ENCODE measurements around the gene TNFRSF19.

Gene TNFRSF19

DNA sequence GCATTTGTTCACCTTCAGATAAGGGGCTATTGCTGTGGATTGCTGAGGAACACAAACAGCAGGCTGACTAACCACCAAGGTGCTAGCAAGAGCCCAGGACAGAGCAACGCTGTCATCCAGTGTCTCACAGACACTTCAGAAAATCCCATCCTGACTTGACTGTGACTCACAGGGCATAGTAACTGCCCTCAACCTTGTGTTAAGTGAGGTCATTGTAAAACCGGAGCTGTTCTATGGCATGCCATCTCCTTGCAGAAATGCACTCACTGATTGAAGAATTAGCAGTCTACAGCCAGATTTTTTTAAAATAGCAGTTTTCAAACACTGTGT is 51.1 kb downstream of the TNFRSF19 start:
- no peak overlapping the region for H3K4me3 Mint-ChIP-seq
- no peaks in the 10 kb centered on the region for H3K9me3 Mint-ChIP-seq
- H3K4me1 Mint-ChIP-seq (ENCODE audit: low read depth) = peaks cover 4% of the 10 kb centered on the region
- no peak overlapping the region for H3K27ac Mint-ChIP-seq
- no peaks in the 10 kb centered on the region for H3K36me3 Mint-ChIP-seq (ENCODE audit: low read depth)
- no peaks in the 10 kb centered on the region for H3K27me3 Mint-ChIP-seq

DNA sequence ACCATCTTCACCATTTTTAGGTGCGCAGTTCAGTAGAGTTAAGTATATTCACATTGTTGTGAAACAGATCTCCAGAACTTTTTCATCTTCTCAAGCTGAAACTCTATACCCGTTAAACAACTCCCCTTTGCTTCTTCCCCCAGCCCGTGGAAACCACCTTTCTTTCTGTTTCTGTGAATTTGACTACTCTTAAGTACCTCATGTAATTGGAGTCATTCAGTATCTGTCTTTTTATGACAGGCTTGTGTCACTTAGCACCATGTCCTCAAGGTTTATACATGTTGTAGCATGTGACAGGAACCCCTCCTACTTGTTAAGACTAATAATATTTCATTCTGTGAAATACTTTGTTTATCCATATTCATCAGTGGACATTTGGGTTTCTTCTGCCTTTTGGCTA is 52.8 kb downstream of the TNFRSF19 start:
- H3K4me1 Mint-ChIP-seq (ENCODE audit: low read depth) = no peaks in the 10 kb centered on the region
- H3K4me3 Mint-ChIP-seq = no peak overlapping the region
- H3K27me3 Mint-ChIP-seq = peaks cover 5% of the 10 kb centered on the region

DNA sequence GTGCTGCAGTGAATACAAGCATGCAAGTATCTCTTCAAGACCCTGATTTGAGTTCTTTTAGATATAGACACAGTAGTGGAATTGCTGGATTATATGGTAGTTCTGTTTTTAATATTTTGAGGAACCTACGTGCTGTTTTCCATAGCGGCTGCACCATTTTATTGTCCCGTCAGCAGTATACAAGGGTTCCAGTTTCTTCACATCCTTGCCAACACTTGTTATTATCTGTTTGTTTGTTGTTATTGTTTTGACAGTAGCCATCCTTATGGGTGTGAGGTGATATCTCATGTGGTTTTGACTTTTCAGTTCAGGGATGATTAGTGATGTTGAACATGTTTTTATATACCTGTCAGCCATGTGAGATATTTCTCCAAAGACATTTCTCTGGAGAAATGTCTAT is 53.2 kb downstream of the TNFRSF19 start:
- no peaks in the 10 kb centered on the region for H3K9me3 Mint-ChIP-seq
- peaks cover 5% of the 10 kb centered on the region for H3K27me3 Mint-ChIP-seq
- H3K4me3 Mint-ChIP-seq = no peak overlapping the region
- H3K4me1 Mint-ChIP-seq (ENCODE audit: low read depth) = no peaks in the 10 kb centered on the region
- no peak overlapping the region for H3K27ac Mint-ChIP-seq
- no peaks in the 10 kb centered on the region for H3K36me3 Mint-ChIP-seq (ENCODE audit: low read depth)

More for the DNA sequence above, 52.8 kb downstream of the TNFRSF19 start:
- H3K9me3 Mint-ChIP-seq = no peaks in the 10 kb centered on the region
- H3K27ac Mint-ChIP-seq = no peak overlapping the region
- no peaks in the 10 kb centered on the region for H3K36me3 Mint-ChIP-seq (ENCODE audit: low read depth)

DNA sequence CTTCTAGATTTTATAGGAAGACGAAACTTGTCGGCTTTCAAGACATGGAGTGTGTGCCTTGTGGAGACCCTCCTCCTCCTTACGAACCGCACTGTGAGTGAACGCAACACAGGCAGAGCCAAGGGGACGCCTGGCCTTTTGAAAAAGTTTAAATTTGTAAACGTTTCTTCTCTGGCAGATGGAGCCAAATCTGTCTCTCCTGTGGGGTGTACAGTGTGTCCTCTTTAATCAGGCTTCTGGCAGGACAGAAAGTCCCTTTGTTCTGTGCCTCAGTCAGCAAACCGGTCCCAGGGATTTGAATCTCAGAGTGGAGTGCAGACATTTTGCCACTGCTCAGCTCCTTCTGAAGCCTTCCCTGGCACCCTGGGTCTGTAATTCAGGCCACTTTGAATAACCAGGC is 56.5 kb downstream of the TNFRSF19 start:
- Mint-ChIP-seq H3K36me3 (ENCODE audit: low read depth) (no peaks in the 10 kb centered on the region), H3K27me3 (peaks cover 5% of the 10 kb centered on the region), H3K4me1 (ENCODE audit: low read depth) (no peaks in the 10 kb centered on the region), H3K4me3 (no peak overlapping the region), H3K27ac (no peak overlapping the region), H3K9me3 (no peaks in the 10 kb centered on the region)

DNA sequence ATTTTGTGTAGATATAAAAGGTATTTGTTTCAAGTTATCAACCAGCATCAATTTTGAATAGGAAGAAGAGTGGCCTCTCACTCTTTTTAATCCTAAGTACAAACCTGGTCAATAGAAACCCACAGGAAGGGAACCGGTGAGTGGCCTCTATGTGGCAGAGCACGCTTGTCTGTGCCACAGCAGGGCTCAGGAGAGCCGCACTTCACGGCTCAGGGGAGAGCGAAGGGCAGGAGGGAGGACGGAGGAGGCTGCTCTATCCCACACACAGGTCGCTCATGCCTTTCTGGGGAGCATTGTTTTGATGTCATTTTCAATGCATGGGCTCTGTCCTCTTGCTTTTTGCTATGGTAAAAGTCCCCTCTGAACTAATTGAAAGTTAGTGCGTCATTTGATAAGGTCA is 57.2 kb downstream of the TNFRSF19 start:
- Mint-ChIP-seq H3K4me1 (ENCODE audit: low read depth) (no peaks in the 10 kb centered on the region), H3K27ac (no peak overlapping the region), H3K27me3 (peaks cover 5% of the 10 kb centered on the region), H3K9me3 (no peaks in the 10 kb centered on the region), H3K36me3 (ENCODE audit: low read depth) (no peaks in the 10 kb centered on the region), H3K4me3 (no peak overlapping the region)

DNA sequence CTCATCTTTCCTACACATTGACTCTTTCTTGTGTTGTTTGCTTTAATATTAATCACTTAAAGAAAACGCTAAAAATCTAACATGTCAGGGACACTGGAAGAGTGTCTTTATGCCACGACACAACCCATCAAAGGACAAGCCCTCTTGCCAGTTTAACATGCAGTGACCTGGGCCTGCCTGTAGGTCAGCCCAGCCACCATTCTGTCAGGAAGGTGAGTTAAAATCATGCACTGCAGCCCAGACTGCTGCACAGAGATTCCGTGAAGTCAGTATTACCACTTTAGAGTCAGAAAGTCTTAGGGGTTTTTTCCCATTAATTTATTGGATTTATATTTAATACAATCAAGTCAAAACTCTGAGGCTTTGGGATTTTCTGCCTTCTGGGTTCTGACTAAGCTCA is 58.0 kb downstream of the TNFRSF19 start:
- H3K36me3 Mint-ChIP-seq (ENCODE audit: low read depth) = no peaks in the 10 kb centered on the region
- no peaks in the 10 kb centered on the region for H3K9me3 Mint-ChIP-seq
- H3K27ac Mint-ChIP-seq = no peak overlapping the region
- no peak overlapping the region for H3K4me3 Mint-ChIP-seq
- H3K27me3 Mint-ChIP-seq = peaks cover 5% of the 10 kb centered on the region
- no peaks in the 10 kb centered on the region for H3K4me1 Mint-ChIP-seq (ENCODE audit: low read depth)

DNA sequence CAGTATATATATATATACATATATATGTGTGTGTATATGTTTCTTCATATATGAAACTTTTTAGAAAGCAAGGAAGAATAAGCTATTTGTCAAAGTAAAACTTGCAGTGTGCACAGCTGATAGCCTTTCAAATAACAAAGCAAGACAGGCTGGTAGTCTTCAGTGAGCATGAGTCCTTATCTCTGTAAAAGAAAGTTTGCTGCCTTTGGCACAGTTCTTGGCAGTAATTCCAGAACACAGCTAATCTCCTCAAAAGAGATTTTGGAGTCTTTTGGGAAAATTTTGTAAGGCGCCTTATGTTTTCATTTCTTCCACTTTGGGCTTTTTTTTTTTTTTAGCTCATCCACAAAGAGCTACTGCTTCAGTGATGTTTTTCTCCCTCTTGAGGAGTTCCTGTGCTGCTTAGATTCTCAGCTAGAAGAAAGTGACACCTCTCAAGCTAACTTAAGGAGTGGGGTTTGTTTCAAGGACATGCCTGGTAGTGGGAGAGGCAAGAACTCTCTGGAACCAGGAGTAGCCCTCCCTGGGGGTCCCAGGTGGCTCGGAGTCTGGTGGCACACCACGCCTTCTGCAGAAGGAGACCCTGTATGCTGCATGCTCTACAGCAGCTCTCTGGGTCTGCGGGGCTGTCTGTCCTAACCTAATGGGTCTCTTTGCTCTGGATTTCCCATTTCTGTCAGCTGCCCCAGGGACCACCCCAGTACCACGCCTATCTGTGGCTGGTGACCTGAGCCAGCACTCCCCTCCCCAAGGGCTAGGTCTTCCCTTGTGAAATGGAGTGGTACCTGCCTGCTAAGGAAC is 58.8 kb downstream of the TNFRSF19 start:
- Mint-ChIP-seq H3K4me1 (ENCODE audit: low read depth) (no peaks in the 10 kb centered on the region), H3K36me3 (ENCODE audit: low read depth) (no peaks in the 10 kb centered on the region), H3K27ac (no peak overlapping the region), H3K9me3 (no peaks in the 10 kb centered on the region), H3K27me3 (peaks cover 5% of the 10 kb centered on the region), H3K4me3 (no peak overlapping the region)

DNA sequence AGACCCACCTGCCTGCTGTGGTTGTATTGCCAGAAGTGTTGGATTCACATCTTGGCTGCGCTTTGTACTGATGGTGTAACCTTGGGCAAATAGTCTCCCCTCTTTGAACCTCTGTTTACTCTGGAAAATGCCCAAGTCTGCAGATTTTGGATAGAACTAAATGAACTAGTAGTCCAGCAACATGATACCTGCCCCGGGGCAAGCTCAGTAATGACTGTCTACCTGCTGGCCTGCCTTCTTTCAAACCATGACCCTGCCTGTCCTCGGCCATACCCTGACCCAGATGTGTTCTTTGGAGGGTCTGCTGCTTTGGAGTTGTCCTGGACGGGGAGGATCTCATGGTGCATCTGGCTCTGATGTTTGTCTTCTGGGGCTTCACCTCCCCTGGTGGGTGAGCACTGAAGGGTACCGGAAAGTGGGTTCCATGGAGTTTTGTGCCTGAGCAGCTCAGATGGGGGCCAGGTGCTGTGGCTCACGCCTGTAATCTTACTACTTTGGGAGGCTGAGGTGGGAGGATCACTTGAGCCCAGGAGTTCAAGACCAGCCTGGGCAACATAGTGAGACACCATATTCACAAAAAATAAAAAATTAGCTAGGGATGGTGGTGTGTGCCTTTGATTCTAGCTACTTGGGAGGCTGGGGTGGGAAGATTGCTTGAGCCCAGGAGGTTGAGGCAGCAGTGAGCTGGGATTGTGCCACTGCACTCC is 59.5 kb downstream of the TNFRSF19 start:
- Mint-ChIP-seq H3K9me3 (no peaks in the 10 kb centered on the region), H3K4me3 (no peak overlapping the region), H3K27ac (no peak overlapping the region), H3K36me3 (ENCODE audit: low read depth) (no peaks in the 10 kb centered on the region), H3K4me1 (ENCODE audit: low read depth) (no peaks in the 10 kb centered on the region), H3K27me3 (peaks cover 5% of the 10 kb centered on the region)

DNA sequence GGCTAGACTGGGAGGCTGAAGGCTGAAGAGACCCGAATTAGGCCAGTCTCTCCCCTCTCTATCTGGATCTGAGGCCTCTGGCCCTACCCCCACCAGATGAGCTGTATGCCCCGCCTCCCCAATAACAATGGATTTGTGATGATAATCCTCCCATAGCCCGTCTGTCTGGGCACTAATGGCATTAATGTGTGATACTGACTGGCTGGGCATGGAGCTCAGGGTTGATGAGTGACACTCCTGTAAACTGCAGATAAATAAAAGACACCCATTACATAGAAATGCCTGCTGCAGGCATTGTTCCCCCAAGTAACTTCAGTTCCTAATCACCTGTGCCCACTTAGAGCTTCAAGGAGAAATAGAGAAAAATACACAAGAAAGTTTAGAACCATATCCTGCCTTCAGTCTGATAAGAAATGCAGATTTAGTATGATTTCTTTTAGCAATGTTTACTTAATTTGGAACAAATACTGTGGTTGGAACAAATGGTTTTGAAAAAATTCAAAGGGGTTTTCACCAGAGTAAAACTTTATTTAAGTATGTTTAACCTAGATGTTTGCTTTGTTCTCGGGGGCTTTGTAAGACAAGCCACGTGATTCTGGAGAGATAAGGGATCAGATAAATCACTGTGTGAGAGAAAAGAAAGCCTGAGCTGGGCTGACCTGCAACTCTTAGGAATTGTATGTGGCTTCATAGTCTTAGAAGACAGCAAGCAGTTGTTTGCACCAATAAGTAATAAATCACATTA is 60.3 kb downstream of the TNFRSF19 start:
- H3K27ac Mint-ChIP-seq = no peak overlapping the region
- H3K27me3 Mint-ChIP-seq = peaks cover 5% of the 10 kb centered on the region
- no peaks in the 10 kb centered on the region for H3K9me3 Mint-ChIP-seq
- no peaks in the 10 kb centered on the region for H3K36me3 Mint-ChIP-seq (ENCODE audit: low read depth)
- no peak overlapping the region for H3K4me3 Mint-ChIP-seq
- H3K4me1 Mint-ChIP-seq (ENCODE audit: low read depth) = no peaks in the 10 kb centered on the region

DNA sequence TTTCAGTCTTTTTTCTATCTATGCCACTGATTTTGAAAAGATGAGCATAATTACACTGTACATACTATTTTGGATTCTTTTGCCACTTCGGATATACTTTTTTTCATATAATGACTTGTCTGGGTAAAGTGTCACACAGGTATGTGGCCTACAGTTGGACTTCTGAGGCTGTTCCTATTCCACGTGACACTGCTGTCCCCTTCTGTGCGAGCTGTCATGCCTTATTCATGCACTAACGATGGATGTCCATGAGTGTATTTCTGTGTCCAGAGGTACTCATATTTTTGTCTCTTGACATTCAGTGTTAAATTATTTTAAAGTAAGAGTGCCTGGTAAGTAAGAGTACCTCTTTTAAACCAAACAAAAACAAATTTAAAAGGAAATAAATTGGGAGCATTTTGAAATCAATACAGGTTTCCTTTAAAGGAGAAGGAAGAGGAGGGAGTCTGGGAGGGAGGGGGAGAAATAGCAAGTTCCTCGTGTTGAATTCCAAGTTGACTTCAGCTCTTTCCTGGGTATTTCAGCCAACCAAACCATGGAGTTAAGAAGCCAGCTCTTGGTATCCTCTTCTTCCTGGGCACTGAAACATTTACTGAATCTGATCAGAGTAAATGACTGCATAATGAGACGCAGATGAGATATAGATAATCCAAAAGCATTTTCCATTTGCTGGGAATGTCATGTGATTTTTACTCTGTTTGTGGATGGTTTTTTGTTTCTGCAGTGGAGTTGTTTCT is 61.3 kb downstream of the TNFRSF19 start:
- H3K27me3 Mint-ChIP-seq = peaks cover 5% of the 10 kb centered on the region
- H3K27ac Mint-ChIP-seq = no peak overlapping the region
- no peaks in the 10 kb centered on the region for H3K36me3 Mint-ChIP-seq (ENCODE audit: low read depth)
- H3K4me3 Mint-ChIP-seq = no peak overlapping the region
- H3K9me3 Mint-ChIP-seq = no peaks in the 10 kb centered on the region
- no peaks in the 10 kb centered on the region for H3K4me1 Mint-ChIP-seq (ENCODE audit: low read depth)

DNA sequence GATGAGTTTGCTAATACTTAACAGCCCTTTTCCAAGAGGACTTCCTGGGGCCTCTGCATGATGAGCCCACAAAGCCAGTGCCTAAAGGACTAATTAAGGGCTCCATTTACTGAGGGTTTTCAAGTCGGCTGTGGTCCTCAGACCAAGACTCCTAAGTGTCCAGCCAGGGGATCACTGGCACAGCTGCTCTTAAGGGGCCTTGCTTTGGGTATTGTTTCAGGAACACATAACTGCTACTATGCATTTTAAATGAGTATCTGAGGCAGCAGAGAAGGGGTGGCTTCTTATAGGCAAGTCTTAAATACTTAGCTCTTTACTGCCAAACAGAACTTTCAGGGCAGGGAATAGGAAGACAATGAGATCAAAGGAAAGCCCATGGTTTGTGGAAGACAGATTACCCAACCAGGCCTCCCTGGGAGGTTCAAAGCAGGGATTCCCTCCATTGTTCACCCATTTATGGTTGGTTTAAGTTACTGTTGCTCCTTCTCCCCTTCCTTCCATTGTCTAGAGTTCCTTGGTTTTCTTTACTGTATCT is 61.9 kb downstream of the TNFRSF19 start:
- Mint-ChIP-seq H3K27ac (no peak overlapping the region), H3K4me1 (ENCODE audit: low read depth) (no peaks in the 10 kb centered on the region), H3K27me3 (peaks cover 5% of the 10 kb centered on the region), H3K36me3 (ENCODE audit: low read depth) (no peaks in the 10 kb centered on the region), H3K4me3 (no peak overlapping the region), H3K9me3 (no peaks in the 10 kb centered on the region)

DNA sequence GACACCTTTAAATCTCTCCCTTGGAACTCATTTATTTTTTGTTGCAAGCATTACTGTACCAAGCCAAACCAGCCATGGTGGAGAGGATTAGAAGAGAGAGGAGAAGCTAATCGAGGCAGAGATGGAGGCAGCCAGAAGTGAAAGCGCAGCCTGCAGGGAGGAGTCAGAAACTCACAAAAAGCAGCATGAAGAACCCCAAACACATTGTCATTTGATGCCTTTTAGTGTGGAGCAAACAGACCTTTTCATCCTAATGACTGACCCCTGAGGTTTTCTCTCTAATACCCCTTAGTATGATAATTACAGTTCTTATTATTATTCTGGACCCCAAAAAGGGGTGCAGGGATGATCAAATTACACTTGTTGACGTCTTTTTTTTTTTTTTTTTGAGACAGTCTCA is 62.5 kb downstream of the TNFRSF19 start:
- H3K4me1 Mint-ChIP-seq (ENCODE audit: low read depth) = no peaks in the 10 kb centered on the region
- H3K4me3 Mint-ChIP-seq = no peak overlapping the region
- H3K27me3 Mint-ChIP-seq = no peaks in the 10 kb centered on the region
- no peaks in the 10 kb centered on the region for H3K36me3 Mint-ChIP-seq (ENCODE audit: low read depth)
- H3K9me3 Mint-ChIP-seq = no peaks in the 10 kb centered on the region
- H3K27ac Mint-ChIP-seq = no peak overlapping the region

DNA sequence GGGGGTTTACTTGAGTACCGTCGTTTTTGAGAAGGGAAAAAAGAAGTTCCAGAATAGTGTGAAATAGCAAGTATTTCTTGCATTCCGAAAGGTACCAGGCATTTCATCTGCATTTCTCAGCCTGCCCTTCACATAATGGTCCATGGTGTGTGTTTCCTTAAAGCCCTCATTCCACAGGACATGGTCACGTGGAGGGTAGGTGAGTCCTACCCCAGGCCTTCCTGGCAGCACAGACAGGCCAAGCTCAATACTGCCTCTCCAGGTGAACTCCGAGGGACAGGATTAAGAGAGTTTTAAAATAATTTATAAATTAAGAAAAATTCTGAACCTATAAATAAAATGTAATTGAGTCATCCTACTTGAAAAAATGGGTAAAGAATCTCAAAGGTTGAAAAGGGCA is 64.7 kb downstream of the TNFRSF19 start:
- Mint-ChIP-seq H3K27me3 (no peaks in the 10 kb centered on the region), H3K4me3 (no peak overlapping the region), H3K36me3 (ENCODE audit: low read depth) (no peaks in the 10 kb centered on the region), H3K4me1 (ENCODE audit: low read depth) (no peaks in the 10 kb centered on the region), H3K9me3 (no peaks in the 10 kb centered on the region), H3K27ac (no peak overlapping the region)

DNA sequence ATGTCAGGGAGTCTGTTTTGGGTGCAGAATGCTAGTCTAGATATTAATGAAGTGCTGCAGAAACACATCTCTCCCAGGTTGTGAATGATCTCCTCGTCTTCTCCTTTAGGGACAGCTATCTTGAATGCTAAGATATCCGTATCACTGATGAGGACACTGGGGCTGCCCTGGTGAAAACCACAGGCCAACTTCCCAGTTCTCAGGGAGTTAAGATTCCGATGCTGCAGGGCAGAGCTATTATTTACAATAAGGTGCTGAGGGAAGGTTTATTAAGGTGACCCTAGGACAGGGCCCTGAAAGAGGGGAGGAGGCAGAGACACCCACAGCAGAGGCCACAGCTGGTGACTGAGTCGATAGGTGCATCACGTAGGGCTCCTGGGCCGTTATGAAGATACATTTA is 66.1 kb downstream of the TNFRSF19 start:
- no peak overlapping the region for H3K27ac Mint-ChIP-seq
- H3K27me3 Mint-ChIP-seq = no peaks in the 10 kb centered on the region
- H3K4me3 Mint-ChIP-seq = no peak overlapping the region
- H3K36me3 Mint-ChIP-seq (ENCODE audit: low read depth) = no peaks in the 10 kb centered on the region
- H3K9me3 Mint-ChIP-seq = no peaks in the 10 kb centered on the region
- H3K4me1 Mint-ChIP-seq (ENCODE audit: low read depth) = no peaks in the 10 kb centered on the region

DNA sequence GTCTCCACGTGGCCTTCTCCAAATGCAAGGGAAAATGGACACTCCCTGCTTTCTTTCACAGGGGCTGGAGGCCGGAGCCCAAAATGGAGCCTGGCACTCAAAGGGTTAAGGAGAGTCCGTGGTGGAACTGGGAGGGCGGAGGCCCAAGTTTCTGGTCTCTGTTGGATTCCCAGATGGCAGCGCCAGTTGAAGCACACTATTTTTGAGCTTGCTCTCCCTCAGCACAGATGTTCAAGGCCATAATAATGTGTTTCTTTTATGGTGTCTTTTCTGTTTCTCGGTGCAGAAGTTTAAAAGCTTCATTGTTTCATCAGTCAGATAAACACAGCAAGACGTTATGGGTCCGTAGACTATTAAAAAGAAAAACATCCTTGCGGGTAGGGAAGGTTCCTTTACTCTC is 67.6 kb downstream of the TNFRSF19 start:
- Mint-ChIP-seq H3K27me3 (no peaks in the 10 kb centered on the region), H3K27ac (no peak overlapping the region), H3K36me3 (ENCODE audit: low read depth) (no peaks in the 10 kb centered on the region), H3K4me3 (no peak overlapping the region), H3K4me1 (ENCODE audit: low read depth) (no peaks in the 10 kb centered on the region), H3K9me3 (no peaks in the 10 kb centered on the region)

Measured in stimulated activated naive CD8-positive, alpha-beta T cell treated with anti-CD3 and anti-CD28 coated beads, Interleukin-15, Interleukin-2, amounts not matched to agents 100 ng/mL and 50 ng/mL, for 24 hours (primary cell).